ENCODE data around the gene THAP11. TPM values are rescaled to one million over a fixed set of nuclear protein-coding genes. Genes with fewer than 3 reads are reported as not detected.

THAP11 gene
- polyA plus RNA-seq (ENCODE audit: insufficient read length in 10 of 10) = 10 to 100 TPM; 20.1 to 29.7 (median 24.6) TPM
- long read RNA-seq, donor 1, transcript THAP11-201 (1 exons, 2,114 nt) = major isoform, 30 of 30 reads
- long read RNA-seq, donor 1, partial matches to known transcripts = 0 of 30 reads
- long read RNA-seq, donor 1, other reads (novel, unspliced or antisense) = 0 of 30 reads
- long read RNA-seq, donor 2, transcript THAP11-201 (1 exons, 2,114 nt) = major isoform, 26 of 26 reads
- long read RNA-seq, donor 2, partial matches to known transcripts = 0 of 26 reads
- long read RNA-seq, donor 2, other reads (novel, unspliced or antisense) = 0 of 26 reads
- long read RNA-seq, donor 3, partial matches to known transcripts = 0 of 2 reads
- long read RNA-seq, donor 3, other reads (novel, unspliced or antisense) = 0 of 2 reads
- long read RNA-seq, donor 4, transcript THAP11-201 (1 exons, 2,114 nt) = major isoform, 26 of 26 reads
- long read RNA-seq, donor 4, partial matches to known transcripts = 0 of 26 reads
- long read RNA-seq, donor 4, other reads (novel, unspliced or antisense) = 0 of 26 reads
- long read RNA-seq, donor 5, transcript THAP11-201 (1 exons, 2,114 nt) = major isoform, 51 of 51 reads
- long read RNA-seq, donor 5, partial matches to known transcripts = 0 of 51 reads
- long read RNA-seq, donor 5, other reads (novel, unspliced or antisense) = 0 of 51 reads
- long read RNA-seq, donor 6, transcript THAP11-201 (1 exons, 2,114 nt) = major isoform, 41 of 41 reads
- long read RNA-seq, donor 6, partial matches to known transcripts = 0 of 41 reads
- long read RNA-seq, donor 6, other reads (novel, unspliced or antisense) = 0 of 41 reads
- long read RNA-seq, donor 7, transcript THAP11-201 (1 exons, 2,114 nt) = major isoform, 24 of 24 reads
- long read RNA-seq, donor 7, partial matches to known transcripts = 0 of 24 reads
- long read RNA-seq, donor 7, other reads (novel, unspliced or antisense) = 0 of 24 reads
- long read RNA-seq, donor 8, transcript THAP11-201 (1 exons, 2,114 nt) = major isoform, 27 of 27 reads
- long read RNA-seq, donor 8, partial matches to known transcripts = 0 of 27 reads
- long read RNA-seq, donor 8, other reads (novel, unspliced or antisense) = 0 of 27 reads
- long read RNA-seq, donor 9, transcript THAP11-201 (1 exons, 2,114 nt) = major isoform, 9 of 9 reads
- long read RNA-seq, donor 9, partial matches to known transcripts = 0 of 9 reads
- long read RNA-seq, donor 9, other reads (novel, unspliced or antisense) = 0 of 9 reads

DNA sequence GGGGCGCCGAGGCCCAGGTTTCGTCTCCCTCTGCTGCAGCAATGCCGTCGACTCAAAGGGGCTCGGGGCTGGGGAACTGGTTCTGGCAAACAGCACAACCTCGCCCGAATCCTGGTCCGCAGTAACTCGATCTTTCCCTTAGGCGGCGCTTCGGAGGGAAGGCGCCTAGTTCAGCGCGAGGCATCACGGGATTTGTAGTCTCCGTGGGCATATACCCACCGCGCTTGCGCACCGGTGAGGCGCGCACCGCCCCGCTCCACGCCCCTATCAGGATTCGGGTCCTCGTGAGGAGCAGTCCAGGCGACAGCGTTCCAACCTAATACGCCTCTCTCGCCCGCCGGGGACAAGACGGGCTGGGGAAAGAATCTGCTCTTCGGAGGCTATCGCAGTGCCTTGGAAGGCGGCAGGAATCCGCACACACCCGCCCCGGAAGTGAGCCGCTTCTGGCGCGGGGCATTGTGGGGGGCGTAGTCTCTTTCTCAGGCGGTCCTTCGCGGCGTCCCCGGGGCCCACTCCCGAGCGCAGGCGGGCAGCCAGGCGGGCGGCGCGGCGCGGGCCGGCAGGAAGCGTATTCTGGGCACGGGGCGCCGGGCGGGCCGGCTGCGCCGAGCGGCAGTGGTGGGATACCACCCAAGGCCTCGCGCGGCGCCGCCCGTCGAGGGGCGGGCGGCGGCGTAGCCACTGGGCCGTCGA is at the start of gene THAP11:
Gene THAP11, plus strand, starts transcription at position 505 of the 693 bp plus-strand sequence. CDS start 235 bp downstream, outside the sequence.
- peak; percentile 96 to 99 (median 98) for DNase-seq

DNA sequence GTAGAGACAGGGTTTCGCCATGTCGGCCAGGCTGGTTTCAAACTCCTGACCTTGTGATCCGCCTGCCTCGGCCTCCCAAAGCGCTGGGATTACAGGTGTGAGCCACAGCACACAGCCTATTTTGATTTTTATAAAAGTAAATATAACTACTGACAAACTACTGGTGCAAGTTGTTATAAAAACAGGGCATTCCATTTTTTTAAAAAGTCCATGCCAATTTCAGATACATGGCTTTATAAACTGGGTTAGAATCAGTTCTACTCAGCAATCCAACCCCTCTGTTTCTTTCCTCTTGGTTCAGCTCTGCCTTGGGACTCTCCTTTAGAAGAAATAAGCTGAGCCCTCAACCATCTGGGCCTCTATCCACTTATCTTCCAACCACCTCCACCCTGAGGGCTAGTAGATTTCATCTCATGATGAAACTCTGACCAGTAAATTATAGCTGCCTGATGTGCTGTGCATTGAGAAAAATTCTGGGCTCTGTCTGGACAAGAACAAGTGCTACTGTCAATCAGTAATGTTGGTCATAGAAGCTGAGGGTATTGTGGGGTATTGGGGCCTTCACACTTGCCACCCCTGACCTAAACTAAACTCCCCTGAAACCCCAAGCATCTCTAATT is 45.9 kb upstream of the THAP11 start:
- no peak for DNase-seq

DNA sequence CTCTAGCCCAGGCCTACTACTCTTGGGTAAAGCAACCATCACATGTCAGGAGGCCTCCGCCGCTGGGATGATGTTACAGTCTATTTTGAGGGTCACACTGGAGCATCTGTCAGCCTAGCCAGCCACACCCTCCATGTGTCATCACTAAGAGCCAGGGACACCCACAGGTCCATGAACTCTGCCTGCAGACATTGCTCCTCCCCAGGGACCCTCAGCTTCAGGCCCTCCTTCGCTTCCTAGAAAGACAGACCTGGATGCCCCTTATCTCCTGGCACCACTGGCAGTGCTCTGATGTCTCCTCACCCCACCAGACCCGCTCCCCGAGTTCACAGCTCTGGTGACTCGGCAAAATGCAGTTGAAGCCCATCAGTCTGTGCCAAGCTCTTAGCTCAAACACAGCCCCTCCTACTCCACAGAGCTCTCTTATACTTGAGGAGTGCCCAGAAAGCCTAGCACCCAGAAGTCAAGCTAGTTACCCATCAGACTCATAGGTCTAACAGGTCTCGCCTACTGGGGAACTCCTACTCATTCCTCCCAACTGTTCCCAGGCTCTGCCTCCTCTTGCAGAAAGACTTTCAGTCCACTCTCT is 41.7 kb upstream of the THAP11 start:
- DNase-seq = peak; percentile 21 to 59 (median 22)

DNA sequence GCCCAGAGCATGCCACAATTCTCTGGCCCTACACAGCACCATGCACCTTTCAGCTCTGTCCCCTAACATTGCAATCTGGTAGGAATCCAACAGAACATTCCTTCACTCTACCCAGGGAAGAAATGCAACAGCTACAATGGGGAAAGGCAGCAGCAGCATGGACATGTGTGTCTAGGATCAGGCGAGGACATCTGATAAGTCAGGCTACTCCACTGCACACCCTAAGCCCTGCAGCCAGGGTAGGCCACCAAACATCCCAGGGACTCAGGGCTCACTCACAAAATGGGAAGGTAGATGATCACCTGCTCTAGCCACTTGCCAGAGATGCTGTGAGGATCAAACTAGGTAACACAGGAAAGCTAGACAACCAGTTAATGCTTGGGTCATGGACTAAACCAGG is 40.9 kb upstream of the THAP11 start:
- no peak for DNase-seq

DNA sequence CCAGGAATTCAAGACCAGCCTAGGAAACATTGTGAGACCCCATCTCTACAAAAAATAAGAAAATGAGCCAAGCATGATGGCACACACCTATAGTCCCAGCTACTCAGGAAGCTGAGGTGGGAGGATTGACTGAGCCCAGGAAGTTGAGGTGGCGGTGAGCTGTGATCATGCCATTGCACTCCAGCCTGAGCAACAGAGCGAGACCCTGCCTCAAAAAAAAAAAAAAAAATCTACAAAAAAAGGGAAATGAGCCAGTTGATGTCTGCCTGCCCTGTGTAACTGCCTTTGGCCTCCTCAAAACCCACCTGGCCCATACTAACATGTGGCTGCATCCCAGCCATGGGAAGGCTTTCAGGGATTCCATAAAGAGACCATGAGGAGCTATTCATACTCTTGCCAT is 40.2 kb upstream of the THAP11 start:
- DNase-seq = no peak

DNA sequence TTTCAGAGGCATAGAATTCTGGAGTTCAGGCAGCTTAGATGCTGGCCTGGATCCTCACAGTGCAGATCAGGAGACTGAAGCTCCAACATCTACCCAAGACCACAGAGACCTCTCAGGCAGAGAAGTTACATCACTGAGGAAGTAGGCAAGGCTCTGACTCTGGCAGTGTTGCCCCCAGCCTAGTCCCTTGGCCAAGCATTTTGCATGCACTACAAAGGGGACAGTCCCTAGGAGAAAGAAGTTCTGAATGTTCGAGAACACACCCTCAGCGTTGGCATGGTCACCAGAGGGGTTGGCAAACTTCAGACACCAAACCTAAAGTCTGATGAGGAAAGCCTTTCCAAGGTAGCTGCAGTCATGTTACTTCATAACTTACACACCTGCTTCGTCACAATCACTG is 38.2 kb upstream of the THAP11 start:
- DNase-seq = no peak

DNA sequence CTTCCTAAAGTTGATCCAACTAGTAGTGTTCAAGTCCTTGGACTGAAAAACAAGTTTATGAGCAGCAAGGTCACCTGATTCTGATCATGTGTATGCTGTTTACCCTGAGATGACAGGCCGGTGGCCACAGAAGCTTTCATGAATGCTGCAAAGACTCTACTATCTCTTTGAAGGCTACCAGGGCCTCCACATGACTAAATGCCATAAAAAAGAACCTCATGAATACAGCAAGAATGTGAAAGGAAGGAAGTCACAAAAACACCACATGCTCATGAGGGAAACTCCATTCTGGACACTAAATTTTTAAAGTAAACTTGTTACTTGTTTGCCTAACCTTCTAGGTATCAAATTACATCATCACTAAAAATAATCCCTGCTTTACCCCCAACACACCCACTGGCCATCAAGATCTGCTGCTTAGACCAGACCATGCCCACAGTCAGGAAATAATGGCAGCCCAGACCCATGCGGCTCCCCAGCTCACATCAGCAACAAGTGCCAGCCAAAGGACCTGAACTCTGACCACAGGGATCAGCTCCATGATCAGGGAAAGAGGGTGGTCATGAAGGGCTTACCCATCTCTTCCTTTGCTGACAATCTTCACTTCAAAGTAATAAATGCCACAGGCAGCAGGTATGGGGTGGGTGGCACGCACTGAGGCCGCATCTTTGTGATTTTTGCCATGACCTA is 37.1 kb upstream of the THAP11 start:
- DNase-seq = no peak

DNA sequence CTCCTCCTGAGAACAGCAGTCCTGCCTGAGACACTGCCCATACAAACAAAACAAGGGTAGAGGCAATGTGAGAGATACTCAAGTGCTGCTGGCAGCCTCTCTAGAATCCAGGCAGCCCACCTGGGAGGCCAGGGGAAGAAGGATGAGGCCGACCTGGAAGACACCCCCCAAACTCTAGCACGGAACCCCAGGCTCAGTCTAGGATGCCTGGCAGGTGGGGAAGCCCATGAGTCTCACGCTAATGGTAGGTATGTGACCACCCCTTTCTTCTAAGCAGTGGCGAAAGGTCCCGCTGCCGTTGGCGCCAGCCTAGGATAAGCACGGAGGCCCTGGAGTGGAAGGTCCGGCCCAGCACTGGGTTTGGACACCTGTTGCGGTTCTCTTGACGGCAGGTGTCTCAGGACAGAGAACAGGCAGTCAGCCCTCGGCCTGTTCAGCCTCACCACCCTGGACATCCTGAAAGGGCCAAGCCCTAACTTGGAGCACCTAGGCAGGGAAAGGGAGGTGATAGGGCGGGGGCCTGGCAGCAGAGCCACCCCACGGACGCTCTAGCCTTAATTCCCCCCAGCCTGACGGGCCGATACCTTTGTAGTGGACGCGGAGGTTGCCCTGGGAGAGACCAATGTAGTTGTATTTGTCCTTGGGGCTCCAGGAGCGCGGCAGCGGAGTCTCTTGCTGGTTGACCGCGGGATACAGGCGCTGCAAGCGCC is 36.2 kb upstream of the THAP11 start:
- peak in 1 of 3 donors; percentile 10 for DNase-seq

DNA sequence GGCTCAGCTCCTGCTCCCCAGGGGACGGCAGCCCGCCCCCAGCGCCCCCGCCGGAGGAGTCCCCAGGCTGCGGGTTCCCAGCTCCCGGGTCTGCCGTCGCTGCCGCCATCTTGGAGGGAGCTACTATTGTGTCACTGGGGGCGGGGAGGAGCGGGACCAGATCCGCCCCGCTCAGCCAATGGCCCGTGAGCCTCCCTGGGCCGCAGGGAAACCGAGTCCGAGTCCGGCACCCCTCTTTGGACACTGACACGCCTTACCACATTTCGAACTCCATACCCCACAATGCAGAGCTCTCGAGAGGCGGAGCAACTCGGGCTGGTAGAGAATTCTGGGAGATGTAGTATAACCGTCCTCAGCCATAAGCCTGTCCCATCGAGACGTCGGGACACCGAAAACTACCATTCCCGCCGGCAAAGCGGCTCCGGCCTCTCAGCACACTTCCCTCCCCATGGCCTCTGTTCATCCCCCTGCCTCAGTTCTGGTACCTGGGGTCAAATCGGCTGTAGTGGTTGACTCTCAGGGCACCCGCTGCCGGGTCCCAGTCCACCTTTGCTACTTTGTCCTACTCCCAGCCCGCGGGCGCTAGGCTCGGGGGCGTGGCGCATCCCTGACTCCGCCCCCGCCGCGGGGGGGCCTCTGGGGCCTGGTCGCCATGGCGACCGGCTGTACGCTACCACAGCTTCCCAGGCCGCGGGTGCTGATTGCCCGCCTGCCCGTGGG is 35.5 kb upstream of the THAP11 start, which contains the start of the genes RANBP10 and TSNAXIP1:
Gene RANBP10, minus strand, starts transcription at position 133 of the 720 bp plus-strand sequence. Its CDS starts 24 bp downstream, at position 109.
Gene TSNAXIP1, plus strand, starts transcription at position 462 of the 720 bp plus-strand sequence. CDS start 261 bp downstream, outside the sequence.
- DNase-seq = peak; percentile 99 to 100 (median 99)

DNA sequence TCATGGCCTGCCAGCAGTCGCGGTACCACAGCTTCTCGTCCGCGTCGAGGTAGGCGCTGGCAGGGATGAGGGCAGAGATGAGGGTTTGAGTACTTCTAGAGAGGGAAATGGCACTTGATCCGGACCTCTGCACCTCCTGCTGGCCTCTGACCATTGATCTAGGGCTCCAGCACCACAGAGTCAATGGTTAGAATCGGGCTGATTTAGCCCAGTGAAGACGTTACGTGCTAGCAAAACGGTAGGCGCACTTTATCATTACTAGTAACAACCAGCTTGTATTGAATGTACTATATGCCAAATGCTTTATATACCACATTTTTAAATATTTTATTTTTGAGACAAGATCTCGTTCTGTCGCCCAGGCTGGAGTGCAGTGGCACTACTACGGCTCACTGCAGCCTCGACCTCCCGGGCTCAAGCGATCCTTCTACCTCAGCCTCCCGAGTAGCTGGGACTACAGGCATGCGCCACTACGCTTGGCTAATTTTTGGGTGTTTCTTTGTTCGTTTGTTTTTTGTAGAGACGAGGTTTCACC is 34.9 kb upstream of the THAP11 start:
- no peak for DNase-seq

DNA sequence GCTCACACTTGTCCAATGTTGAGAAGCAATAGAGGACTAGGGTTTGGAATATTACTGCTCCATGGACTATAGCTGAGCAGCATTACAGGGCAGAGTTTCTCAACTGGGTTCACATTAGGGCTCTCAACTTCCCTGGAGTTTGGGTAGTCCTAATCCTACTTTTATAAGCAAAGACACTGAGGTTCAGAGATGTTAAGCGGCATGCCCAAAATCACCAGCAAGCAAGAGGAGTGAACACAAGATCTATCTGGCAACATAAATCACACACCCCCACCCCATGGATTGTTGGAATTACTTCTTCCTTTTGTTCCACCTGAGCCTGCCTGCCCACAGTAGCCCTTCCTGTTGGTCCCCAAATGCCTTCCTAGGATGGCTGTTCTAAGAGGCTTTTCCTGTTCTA is 30.2 kb upstream of the THAP11 start:
- DNase-seq = no peak

DNA sequence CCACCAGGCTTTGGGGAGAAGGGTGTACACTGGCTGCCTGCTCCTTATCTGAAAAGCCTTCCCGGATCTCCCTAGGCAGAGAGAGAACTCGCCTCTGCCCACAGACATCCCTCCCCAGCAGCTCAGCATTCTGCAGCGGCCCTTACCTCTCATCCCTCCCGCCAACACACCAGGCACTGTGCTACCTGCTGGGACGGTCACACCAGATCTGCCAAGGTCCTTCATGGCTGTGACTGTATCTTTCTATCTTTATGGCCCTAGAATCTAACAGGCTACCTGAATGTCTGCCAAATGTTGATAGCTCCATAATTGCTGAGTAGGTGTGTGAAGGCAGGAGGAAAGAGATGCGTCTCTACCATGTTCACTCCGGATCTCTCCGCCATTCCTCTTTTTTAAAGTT is 27.6 kb upstream of the THAP11 start:
- no peak for DNase-seq

DNA sequence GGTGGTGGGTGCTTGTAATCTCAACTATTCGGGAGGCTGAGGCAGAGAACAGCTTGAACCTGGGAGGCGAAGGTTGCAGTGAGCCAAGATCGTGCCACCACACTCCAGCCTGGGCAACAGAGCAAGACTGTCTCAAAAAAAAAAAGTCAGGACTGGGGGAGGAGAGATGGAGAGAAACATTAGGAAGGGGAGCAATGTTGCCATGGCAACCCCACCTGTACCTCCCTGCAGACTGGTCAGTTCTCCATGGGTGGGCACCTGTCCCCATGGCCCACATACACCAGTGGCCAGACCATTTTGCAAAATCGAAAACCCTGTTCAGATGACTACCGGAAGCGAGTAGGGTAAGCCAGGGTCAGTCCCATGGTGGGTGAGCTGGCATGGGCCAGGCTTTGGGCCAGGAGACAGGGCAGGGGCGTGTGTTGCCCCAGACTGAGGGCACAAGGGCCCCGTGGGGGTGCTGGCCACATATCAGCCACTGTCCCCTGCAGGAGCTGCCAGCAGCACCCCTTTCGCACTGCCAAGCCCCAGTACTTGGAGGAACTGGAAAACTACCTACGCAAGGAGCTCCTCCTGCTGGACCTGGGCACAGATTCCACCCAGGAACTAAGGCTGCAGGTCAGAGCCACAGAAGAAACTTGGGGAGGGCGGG is 21.4 kb upstream of the THAP11 start:
- DNase-seq = no peak

DNA sequence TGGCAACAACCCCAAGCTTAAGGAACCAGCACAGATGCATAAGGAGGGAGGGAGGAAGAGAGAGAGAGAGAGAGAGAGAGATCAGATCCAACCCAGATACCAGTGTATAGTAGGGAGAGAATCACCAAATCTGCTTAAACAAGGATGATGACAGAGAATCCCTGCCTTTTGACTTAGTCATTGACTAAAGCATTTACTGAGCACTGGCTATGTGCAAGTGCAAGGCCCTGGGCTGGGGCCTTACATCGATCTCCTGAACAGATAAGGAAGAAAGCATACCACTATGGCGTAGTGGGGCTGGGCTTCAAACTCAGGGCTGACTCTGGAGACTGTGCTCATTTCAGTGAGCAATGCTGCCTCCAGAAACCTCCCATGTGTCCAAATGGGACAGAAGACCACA is 19.6 kb upstream of the THAP11 start:
- DNase-seq = no peak

DNA sequence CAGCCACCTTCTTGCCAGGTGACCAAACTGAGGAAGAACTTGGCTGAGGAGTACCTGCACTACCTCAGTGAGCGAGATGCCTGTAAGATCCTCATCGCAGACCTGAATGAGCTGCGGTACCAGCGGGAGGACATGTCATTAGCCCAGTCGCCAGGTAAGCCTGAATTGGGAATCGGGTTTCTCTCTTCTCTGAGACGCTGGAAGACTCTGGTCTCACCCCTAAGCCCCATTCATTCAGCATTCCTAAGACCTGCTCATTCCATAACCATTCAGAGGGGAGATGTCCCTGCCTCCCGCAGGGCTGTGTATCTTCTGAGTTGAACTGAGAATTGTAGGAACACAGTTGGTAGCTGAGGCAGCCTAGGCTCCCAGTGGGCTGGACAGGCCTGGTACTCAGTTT is 17.0 kb upstream of the THAP11 start:
- DNase-seq = no peak

DNA sequence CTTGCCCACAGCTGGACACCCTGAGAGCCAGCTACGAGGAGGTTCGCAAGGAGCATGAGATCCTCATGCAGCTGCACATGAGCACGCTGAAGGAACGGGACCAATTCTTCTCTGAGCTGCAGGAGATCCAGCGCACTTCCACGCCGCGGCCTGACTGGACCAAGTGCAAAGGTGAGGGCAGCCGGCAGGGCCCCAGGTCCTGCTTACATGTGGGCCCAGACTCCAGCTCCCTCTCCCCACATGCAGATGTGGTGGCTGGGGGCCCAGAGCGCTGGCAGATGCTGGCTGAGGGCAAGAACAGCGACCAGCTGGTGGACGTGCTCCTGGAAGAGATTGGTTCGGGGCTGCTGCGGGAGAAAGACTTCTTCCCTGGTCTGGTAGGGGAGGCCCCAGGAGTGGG is 16.2 kb upstream of the THAP11 start:
- no peak for DNase-seq

DNA sequence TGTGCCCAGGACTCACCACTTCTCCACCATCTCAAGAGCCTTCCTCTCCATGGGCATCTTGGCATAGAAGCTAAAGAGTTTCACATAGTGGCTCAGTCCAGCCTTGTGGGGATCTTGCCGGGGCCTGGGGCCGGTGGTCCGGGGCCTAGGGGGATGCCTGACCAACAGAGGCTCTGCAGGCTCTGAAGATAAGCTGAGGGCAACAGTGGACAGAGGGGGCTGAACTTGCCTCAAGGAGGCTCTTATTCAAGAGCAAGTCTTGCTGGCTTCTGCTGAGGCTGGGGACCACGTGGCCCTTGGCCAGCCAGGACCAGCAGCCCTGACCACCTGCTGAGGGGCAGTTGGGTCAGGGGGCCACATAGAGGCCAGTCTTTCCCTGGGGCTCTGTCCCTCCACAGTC is 13.5 kb upstream of the THAP11 start:
- no peak for DNase-seq
